SK-N-SH treated with all-trans-retinoic acid at 6 μM for 48 hours (cell line): ENCODE measurements around the gene FMNL1.

Experiments used
- ATAC-seq: fragments of 200-7000 bp; cut with Tn5 transposase; 3 replicates; pipeline ENCODE4 v1.9.1; 2020; ENCODE audit warnings: mild to moderate bottlenecking, moderate library complexity
- ARNTL ChIP-seq: fragments of 450-650 bp; formaldehyde crosslinking; IDR thresholded peaks from 2 replicates; pipeline ENCODE4 v1.5.0; 2020; ENCODE audit warnings: low read depth, mild to moderate bottlenecking, moderate library complexity, borderline replicate concordance
- BACH2 ChIP-seq: fragments of 250-450 bp; sonication (Bioruptor Pico); IDR thresholded peaks from 2 replicates; pipeline ENCODE4 v1.9.0; 2021; ENCODE audit warnings: mild to moderate bottlenecking, borderline replicate concordance
- CREB5 ChIP-seq: fragments of 250-450 bp; sonication (Bioruptor Pico); IDR thresholded peaks from 2 replicates; pipeline ENCODE4 v1.5.1; 2020; ENCODE audit warnings: low read depth, mild to moderate bottlenecking, moderate library complexity
- CSDC2 ChIP-seq: fragments of 250-450 bp; sonication (Bioruptor Pico); IDR thresholded peaks from 2 replicates; pipeline ENCODE4 v1.5.0; 2020; ENCODE audit warnings: mild to moderate bottlenecking, moderate library complexity
- CSRNP3 ChIP-seq: fragments of 250-450 bp; sonication (Bioruptor Pico); IDR thresholded peaks from 2 replicates; pipeline ENCODE4 v1.5.1; 2021; ENCODE audit warnings: mild to moderate bottlenecking, moderate library complexity
- ESRRG ChIP-seq: fragments of 250-450 bp; sonication (Bioruptor Pico); IDR thresholded peaks from 2 replicates; pipeline ENCODE4 v1.6.1; 2021; ENCODE audit warnings: mild to moderate bottlenecking
- GLIS3 ChIP-seq: fragments of 250-450 bp; sonication (Bioruptor Pico); IDR thresholded peaks from 2 replicates; pipeline ENCODE4 v1.5.0; 2020; ENCODE audit warnings: mild to moderate bottlenecking, moderate library complexity
- ISL1 ChIP-seq: fragments of 250-450 bp; sonication (Bioruptor Pico); IDR thresholded peaks from 2 replicates; pipeline ENCODE4 v2.1.2; 2022; ENCODE audit warnings: mild to moderate bottlenecking, moderate library complexity
- PATZ1 ChIP-seq: fragments of 250-450 bp; sonication (Bioruptor Pico); IDR thresholded peaks from 2 replicates; pipeline ENCODE4 v1.8.0; 2020; ENCODE audit warnings: mild to moderate bottlenecking, moderate library complexity, borderline replicate concordance
- POU6F1 ChIP-seq: fragments of 250-450 bp; sonication (Bioruptor Pico); IDR thresholded peaks from 2 replicates; pipeline ENCODE4 v1.8.0; 2021; ENCODE audit warnings: low read depth, mild to moderate bottlenecking, moderate library complexity, borderline replicate concordance
- PPARA ChIP-seq: fragments of 250-450 bp; sonication (Bioruptor Pico); IDR thresholded peaks from 2 replicates; pipeline ENCODE4 v1.5.0; 2020; ENCODE audit warnings: mild to moderate bottlenecking, borderline replicate concordance
- RARB ChIP-seq: fragments of 250-450 bp; sonication (Bioruptor Pico); IDR thresholded peaks from 2 replicates; pipeline ENCODE4 v1.8.0; 2021; ENCODE audit warnings: mild to moderate bottlenecking, moderate library complexity
- SNAI2 ChIP-seq: fragments of 250-450 bp; sonication (Bioruptor Pico); IDR thresholded peaks from 2 replicates; pipeline ENCODE4 v1.5.0; 2020; ENCODE audit warnings: mild to moderate bottlenecking, moderate library complexity
- TCF4 ChIP-seq: fragments of 250-450 bp; sonication (Bioruptor Pico); IDR thresholded peaks from 2 replicates; pipeline ENCODE4 v1.8.0; 2021; ENCODE audit warnings: mild to moderate bottlenecking, moderate library complexity, borderline replicate concordance
- TOX ChIP-seq: fragments of 250-450 bp; sonication (Bioruptor Pico); IDR thresholded peaks from 2 replicates; pipeline ENCODE4 v1.8.0; 2021; ENCODE audit warnings: mild to moderate bottlenecking, moderate library complexity, borderline replicate concordance
- TSHZ2 ChIP-seq: fragments of 250-450 bp; sonication (Bioruptor Pico); IDR thresholded peaks from 2 replicates; pipeline ENCODE4 v1.5.0; 2020; ENCODE audit warnings: mild to moderate bottlenecking, moderate library complexity
- ZFP3 ChIP-seq: fragments of 250-450 bp; sonication (Bioruptor Pico); IDR thresholded peaks from 2 replicates; pipeline ENCODE4 v1.5.0; 2020; ENCODE audit warnings: mild to moderate bottlenecking, moderate library complexity
- ZFP30 ChIP-seq: fragments of 450-650 bp; formaldehyde crosslinking; IDR thresholded peaks from 2 replicates; pipeline ENCODE4 v1.5.0; 2022; ENCODE audit warnings: mild to moderate bottlenecking, moderate library complexity
- ZNF565 ChIP-seq: fragments of 450-650 bp; formaldehyde crosslinking; conservative IDR thresholded peaks from 2 replicates; pipeline ENCODE4 v1.5.0; 2020; ENCODE audit warnings: low read depth, mild to moderate bottlenecking, moderate library complexity
- ZNF70 ChIP-seq: fragments of 450-650 bp; formaldehyde crosslinking; IDR thresholded peaks from 2 replicates; pipeline ENCODE4 v1.5.0; 2020; ENCODE audit warnings: mild to moderate bottlenecking, moderate library complexity
- ZNF8 ChIP-seq: fragments of 450-650 bp; formaldehyde crosslinking; IDR thresholded peaks from 2 replicates; pipeline ENCODE4 v1.5.0; 2020; ENCODE audit warnings: mild to moderate bottlenecking, moderate library complexity

FMNL1 gene

GRCh38 chr17:45225051-45225700, 3.5 kb downstream of the FMNL1 start (continued):
- TF ChIP-seq PATZ1 (CRISPR knock-in tag): no peak
- TF ChIP-seq, all 23 proteins: peak for 0

GRCh38 chr17:45225964-45226530, 4.4 kb downstream of the FMNL1 start:
- ATAC-seq: no peak
- TF ChIP-seq SNAI2 (CRISPR knock-in tag) (no peak), ESRRG (CRISPR knock-in tag) (no peak), GLIS3 (CRISPR knock-in tag) (no peak), POU6F1 (CRISPR knock-in tag) (no peak), TOX (no peak), ARNTL (CRISPR knock-in tag) (no peak), ISL1 (CRISPR knock-in tag) (no peak), PATZ1 (CRISPR knock-in tag) (no peak), ZFP3 (CRISPR knock-in tag) (no peak), TCF4 (CRISPR knock-in tag) (no peak), ZNF70 (CRISPR knock-in tag) (no peak), PPARA (no peak)

GRCh38 chr17:45226576-45226975, 4.9 kb downstream of the FMNL1 start:
- no peak for ATAC-seq
- TF ChIP-seq SNAI2 (CRISPR knock-in tag): no peak

GRCh38 chr17:45227101-45227925, 5.6 kb downstream of the FMNL1 start:
- no peak for ATAC-seq
- TF ChIP-seq CSDC2 (no peak), RARB (no peak), ZFP30 (no peak), ZFP3 (CRISPR knock-in tag) (no peak), ZNF8 (CRISPR knock-in tag) (no peak), CSRNP3 (CRISPR knock-in tag) (no peak), PATZ1 (CRISPR knock-in tag) (no peak), PPARA (no peak), ZNF565 (CRISPR knock-in tag) (no peak), ESRRG (CRISPR knock-in tag) (no peak), TSHZ2 (no peak), TCF4 (CRISPR knock-in tag) (no peak), TOX (no peak), CREB5 (CRISPR knock-in tag) (no peak), BACH2 (no peak), GLIS3 (CRISPR knock-in tag) (no peak)
